ENCODE data around the gene HYI.
"Not testable (repeated sequence)": the region's sequence is repeated elsewhere in the genome, so short reads cannot be mapped to it uniquely, and the experiment has no call there.

The HYI gene

DNA sequence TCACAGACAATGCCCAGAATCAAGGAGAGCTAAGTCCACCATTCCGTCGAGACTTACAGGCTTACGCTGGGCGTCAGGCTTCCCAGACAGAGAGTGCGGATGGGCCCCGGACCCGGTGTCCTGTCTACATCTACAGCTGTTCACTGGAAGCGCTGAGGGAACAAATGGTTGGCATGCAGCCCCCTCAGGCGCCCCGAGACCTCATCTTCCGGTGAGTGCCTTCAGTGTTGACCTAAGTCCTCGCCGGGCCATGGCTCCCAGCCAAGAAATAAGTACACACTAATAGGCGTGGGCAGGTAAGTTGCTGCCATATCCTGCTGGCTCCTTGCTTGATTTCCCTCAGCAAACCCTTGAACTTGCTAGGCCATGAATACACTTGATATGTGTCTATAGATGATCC is 26.2 kb downstream of the HYI start:
- DNase-seq (ENCODE audit: low read depth, low spot score), result no peak

DNA sequence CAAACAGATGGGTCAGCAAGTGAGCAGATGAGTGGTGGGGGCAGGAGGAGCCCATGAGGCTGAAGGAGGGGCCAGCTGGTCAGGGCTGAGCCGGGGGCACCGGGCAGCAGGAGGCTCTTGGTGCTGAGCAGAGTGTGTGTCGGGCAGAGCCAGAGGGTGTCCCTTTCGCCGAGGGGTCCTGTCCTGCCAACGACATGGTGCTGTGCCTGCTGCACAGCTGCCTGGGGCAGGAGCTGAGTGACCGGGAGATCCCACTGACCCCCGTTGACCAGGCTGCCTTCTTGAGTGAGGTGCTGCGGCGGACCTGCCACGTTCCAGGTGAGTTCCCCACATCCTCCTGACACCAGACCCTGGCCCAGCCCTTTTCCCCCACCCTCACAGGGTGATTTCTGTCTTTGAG is 27.5 kb downstream of the HYI start:
- no peak for DNase-seq (ENCODE audit: low read depth, low spot score)

DNA sequence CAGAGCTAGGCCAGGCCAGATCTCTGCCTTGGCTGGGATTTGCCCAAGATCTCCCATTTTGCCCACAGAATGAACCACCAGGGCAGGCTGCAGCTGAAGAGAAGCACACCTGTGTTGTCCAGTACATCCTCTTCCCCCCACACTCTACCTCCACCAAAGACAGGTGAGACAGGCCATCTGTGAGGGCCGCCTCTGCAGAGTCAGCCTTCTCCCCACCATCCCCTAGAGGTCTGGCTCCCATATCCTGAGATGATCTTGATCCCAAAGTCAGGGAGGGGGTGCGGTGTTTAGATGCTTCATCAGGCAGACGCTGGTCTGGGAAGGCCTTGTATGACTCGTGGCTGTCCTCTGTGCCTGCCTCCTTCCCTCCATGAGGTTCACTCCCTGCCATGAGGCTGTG is 28.7 kb downstream of the HYI start:
- no peak for DNase-seq (ENCODE audit: low read depth, low spot score)

DNA sequence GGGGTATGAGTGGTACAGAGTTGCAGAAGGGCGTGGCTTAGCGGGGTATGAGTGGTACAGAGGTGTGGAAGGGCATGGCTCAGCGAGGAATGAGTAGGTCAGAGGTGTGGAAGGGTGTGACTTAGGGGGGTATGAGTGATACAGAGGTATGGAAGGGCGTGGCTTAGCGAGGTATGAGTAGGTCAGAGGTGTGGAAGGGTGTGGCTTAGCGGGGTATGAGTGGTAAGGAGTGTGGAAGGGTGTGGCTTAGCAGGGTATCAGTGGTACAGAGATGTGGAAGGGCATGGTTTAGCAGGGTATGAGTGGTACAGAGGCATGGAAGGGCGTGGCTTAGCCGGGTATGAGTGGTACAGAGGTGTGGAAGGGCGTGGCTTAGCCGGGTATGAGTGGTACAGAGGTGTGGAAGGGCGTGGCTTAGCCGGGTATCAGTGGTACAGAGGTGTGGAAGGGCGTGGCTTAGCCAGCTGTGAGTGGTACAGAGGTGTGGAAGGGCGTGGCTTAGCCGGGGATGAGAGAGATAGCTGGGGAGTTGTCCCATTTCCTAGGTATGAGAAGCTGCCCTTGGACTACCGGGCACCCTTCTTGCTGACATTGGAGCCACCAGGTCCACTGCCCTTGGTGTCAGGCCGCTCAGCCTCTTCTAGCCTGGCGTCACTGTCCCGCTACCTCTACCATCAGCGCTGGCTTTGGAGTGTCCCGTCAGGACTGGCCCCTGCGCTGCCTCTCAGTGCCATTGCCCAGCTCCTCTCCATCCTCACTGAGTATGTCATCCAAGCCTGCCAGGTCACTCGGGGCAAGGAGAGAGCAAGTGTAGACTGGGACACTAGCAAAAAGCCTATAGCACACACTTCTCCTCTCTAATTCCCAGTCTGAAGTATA is 29.8 kb downstream of the HYI start:
- no peak for DNase-seq (ENCODE audit: low read depth, low spot score)

DNA sequence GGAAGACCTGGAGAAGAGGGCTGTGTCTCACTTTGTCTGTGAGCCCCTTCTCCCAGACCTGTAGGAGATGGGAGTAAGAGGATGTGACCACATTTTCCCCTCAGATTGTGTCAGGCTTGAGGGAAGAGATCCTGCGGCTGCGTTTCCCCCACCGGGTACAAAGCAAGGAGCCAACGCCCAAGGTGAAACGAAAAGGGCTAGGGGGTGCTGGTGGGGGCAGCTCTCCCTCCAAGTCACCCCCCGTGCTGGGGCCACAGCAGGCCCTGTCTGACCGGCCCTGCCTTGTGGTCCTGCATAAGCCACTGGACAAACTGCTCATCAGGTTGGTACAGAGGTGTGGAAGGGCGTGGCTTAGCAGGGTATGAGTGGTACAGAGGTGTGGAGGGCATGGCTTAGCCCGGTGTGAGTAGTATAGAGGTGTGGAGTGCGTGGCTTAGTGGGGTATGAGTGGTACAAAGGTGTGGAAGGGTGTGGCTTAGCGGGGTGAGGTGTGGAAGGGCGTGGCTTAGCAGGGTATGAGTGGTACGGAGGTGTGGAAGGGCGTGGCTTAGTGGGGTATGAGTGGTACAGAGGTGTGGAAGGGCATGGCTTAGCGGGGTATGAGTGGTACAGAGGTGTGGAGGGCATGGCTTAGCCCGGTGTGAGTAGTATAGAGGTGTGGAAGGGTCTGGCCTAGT is 30.6 kb downstream of the HYI start:
- no peak for DNase-seq (ENCODE audit: low read depth, low spot score)

DNA sequence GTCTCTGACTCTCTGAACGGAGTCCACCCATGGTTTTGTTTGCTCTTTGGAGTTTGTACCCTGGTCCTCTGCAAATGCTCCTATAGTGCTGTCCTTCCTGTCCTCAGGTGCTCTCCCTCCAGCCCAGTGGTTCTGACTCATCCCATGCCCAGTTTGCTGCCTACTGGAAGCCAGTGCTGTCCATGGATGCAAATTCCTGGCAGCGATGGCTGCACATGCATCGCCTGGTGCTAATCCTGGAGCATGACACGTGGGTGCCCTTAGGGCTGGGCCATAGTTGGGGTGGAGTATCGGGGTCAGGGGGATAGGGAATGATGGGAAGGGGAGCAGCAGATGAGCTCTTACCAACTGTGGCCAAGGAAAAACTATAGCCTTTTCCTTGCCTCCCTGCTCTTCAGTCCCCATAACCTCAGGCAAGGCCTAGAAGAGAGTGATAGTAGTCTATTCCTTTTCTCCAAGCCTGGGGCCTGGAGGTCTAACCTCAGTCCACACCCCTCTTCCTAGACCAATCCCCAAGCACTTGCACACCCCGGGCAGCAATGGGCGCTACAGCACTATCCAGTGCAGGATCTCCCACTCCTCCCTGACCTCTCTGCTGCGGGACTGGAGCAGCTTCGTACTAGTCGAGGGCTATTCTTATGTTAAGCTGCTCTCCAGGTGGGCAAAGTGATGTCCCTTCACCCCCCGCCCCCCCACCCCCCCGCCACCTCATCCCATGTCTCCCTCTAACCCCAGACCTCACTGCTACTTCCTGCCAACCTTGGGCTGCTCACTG is 31.6 kb downstream of the HYI start:
- DNase-seq (ENCODE audit: low read depth, low spot score), result no peak

DNA sequence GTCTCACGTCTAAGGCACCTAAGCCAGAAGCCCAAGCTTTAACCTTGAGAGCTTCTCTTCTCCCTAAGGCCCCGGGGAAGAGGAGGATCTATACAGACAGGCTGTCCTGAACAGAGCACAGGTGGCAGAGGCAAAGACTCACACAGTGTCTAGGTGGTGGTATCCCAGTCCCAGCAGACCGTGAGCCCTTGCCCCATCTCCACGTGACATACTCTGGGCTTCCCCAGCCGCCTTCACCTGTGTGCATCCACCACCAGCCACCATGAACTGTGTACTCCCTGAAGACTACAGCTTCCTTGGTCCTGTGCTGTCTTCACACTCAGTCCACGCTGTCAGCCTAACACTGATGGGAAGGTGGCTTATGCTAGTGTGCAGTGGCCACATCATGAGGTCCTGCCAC is 32.3 kb downstream of the HYI start:
- DNase-seq (ENCODE audit: low read depth, low spot score), result no peak

DNA sequence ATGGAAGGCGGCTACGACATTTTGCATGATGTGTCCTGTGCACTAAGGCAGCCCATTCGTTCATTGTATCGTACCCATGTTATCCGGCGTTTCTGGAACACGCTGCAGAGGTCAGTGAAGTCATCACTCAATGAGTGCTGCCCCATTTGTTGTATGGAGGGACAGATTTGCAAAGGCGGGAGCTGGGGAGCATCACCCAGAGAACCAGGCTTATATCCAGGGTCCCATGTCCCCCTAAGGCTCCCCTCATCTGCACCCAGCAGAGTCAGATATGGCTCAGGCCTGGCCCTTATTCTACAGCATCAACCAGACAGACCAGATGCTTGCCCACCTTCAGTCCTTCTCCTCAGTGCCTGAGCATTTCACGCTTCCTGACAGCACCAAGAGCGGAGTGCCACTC is 32.9 kb downstream of the HYI start:
- no peak for DNase-seq (ENCODE audit: low read depth, low spot score)

DNA sequence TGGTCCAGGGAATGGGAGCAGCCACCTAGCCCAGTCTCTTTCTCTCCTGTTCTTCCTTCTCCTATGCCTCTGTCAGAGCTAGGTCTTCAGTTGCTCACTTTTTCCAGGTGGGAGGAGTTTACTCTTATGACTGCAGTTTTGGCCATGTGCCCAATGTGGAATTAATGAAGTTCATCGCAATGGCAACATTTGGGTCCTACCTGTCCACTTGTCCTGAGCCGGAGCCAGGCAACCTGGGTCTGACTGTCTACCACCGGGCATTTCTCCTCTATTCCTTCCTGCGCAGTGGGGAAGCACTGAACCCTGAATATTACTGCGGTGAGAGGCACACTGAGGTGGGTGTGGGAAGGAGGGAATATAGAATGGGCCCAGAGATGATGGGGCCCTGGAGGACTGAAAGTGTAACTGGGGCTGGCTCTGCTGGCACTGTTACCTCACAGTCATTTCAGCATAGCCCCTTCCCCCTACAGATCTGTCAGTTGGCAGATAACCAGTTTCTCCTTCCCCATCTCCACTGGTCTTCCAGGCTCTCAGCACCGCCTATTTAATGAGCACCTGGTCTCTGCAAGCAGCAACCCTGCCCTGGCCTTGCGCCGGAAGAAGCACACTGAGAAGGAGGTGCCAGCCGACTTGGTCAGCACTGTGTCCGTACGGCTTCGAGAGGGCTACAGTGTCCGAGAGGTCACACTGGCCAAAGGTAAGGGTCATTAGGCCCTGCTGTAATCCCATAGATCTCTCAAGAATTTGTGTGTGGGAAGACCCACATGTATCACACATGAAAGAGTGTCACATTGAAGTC is 33.9 kb downstream of the HYI start:
- DNase-seq (ENCODE audit: low read depth, low spot score), result no peak

DNA sequence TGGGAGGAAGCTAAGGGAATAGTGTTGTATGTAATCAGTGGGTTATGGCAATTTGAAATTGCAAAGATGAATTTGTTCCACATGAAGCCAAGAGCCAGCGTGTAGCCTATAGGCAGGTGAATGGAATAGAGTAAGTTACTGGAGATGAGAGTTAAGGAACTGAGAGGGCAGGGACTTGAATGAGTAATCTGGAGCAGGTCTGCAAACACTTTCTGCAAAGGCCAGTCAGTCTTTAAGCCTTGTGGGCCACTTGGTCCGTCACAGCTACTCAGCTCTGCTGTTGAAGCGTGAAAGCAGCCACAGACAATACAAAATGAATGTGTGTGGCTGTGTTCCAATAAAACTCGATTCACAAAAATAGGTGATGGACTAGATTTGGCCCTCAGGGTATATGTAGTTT is 34.9 kb downstream of the HYI start:
- DNase-seq (ENCODE audit: low read depth, low spot score), result no peak

DNA sequence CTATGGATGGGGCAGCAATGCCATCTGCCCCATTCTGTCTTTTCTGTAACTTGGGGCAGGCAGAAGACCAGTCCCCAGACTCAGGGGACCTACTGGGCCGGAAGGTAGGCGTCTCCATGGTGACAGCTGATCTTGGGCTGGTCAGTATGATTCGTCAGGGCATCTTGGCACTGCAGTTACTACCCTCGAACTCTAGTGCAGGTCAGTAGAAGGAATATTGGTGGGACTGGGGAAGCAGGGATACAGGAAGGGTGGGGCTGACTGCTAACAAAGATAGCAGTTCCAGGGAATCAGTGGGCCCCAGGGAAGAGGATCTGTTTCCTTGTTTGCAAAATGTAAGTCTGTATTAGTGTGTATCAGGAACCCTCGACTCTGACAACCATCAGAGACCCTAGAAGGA is 37.8 kb downstream of the HYI start:
- no peak for DNase-seq (ENCODE audit: low read depth, low spot score)

DNA sequence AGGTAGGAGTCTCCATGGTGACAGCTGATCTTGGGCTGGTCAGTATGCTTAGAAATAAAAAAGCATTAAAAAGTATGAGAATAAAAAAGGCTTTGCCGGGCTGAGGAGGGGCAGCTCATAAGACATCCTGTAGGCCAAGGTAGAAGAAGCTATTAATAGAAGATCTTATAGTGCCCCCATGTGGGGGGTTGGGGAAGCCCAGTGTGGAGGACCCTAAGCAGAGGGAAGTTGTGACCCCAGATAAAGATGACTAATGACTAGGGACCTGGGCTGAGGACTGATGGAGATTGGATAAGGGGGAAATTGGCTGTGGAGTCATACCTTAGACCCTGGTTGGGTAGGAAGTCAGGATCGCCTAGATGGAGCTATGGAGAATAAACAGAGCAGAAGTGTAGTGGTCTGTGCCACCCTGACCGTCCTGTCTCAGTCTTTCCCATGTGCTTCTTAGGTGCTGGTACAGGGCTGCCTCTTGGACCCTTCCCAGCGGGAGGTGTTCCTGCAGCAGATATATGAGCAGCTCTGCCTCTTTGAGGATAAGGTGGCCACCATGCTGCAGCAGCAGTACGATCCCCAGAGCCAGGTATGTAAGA is 39.0 kb downstream of the HYI start:
- peak; percentile 40 for DNase-seq (ENCODE audit: low read depth, low spot score)

DNA sequence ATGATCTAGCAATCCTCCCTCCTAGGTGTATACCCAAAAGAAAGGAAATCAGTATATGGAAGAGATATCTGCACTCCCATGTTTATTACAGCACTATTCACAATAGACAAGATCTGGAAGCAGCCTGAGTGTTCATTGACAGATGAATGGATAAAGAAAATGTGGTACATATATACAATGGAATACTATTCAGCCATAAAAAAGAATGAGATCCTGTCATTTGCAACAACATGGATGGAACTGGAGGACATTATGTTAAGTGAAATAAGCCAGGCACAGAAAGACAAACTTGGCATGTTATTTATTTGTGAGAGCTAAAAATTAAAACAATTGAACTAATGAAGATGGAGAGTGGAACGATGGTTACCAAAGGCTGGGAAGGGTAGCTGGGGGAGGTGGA is 40.3 kb downstream of the HYI start:
- DNase-seq (ENCODE audit: low read depth, low spot score), result not testable (repeated sequence)

DNA sequence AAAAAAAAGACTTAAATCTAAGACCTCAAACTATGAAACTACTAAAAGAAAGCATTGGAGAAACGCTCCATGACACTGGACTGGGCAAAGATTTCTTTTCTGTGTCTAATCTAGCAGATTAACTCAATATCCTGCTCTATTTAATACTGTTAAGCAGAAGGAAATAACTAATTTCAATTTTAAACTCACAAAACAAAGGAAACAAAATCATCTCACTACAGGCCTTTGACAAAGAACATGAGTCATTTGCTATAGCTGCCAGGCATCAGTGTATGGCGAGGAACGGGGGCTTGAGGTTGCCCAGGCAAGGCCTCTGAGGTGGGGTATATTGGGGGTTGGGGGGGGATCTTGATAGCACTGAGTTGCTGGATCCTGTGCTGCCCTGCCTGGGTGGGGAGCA is 43.2 kb downstream of the HYI start:
- DNase-seq (ENCODE audit: low read depth, low spot score), result no peak

DNA sequence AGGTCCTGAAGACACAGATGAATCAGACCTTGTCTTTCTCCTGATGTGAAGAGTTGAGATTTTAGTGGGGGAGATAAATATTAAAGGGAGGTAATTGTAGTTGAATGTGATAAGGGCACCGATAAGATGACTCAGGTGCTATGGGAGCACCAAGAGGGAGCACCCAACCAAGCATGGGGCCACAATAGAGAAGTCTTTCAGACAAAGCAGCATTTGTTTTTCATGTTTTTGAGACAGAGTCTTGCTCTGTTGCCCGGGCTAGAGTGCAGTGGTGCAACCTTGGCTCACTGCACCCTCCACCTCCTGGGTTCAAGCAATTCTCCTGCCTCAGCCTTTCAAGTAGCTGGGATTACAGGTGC is 47.9 kb downstream of the HYI start:
- no peak for DNase-seq (ENCODE audit: low read depth, low spot score)

DNA sequence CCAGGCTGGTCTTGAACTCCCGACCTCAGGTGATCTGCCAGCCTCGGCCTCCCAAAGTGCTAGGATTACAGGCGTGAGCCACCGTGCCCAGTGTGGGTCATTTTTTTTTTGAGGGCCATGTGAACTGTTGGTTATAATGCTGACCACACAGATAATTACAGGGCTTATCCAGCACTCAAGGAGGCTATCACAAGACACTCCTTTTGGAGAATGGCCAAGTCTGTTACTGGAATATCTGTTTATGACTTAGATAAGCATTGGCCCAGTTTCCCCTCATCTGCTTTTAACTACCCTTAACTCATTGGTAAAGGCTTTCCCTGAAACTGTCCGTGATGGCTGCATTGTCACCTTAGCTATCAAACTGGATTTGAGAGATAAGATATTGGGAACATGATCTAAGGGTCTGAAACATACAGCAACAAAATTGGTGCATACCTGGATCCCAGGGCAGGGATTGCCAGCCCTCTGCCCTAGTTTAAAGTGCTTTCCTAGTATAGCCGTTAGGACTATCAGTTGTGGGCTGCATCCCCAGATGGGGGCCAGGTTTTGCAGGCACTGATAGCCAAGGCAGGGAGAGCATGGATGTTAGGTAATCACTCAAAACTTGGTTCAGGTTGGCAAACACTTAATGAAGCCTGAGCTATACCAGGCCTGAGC is 48.4 kb downstream of the HYI start:
- no peak for DNase-seq (ENCODE audit: low read depth, low spot score)

DNA sequence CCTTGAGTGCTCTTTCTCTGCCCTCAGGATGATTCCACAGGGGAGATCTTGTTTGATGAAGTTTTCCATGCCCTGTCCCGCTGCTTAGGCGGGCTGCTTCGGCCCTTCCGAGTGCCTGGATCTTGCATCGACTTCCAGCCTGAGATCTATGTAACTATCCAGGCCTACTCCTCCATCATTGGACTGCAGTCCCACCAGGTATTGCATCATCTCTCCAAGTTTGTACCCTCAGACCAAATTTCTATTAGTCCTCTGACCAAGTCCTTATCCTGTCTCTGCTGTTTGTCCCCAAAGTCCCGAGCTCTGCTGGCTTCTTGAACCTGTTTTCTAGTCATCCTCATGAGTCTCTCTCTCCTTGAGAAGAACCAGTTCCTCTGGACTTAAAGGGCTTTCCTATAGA is 49.4 kb downstream of the HYI start:
- no peak for DNase-seq (ENCODE audit: low read depth, low spot score)

DNA sequence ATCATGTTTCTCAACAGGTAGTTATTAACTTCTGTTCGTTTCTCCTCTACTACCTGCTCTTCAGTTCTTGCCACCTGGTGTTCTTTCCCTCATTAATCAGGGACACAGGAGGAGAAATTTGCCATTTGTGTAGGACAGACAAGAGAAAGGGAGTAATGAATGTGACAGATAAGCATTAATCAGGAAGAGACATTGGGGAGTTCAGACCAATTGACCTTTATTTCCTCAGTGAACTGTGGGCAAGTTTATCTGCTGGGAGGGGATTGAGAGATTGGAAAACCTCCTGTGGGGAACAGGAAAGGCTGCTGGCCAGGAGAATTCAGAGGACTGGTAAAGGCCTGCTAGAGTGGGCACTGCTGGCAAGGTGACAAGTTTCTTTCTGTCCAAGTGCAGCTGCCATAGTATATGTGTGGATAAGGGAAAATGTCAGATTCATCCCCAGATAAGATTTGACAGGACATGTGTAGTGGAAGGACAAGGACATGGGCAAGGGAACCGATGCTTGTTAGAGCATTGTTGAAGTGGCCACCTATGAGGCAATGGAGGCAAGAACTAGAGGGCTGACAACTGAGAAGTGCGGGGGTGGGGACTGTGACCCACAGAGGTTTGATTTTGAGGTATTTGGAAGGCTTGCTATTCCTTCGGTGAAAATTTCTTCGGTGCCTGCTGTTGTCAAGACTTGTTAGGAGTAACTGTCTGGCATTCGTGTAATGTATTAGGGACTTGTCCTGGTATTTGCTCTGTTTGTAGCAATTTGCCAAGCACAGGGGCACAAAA is 51.5 kb downstream of the HYI start:
- DNase-seq (ENCODE audit: low read depth, low spot score), result no peak
